ENCODE data around the gene PIANP.

PIANP gene

GRCh38 chr12:6694701-6695100, 5.9 kb downstream of the PIANP start:
- no peak overlapping the region for H3K27ac ChIP-seq

GRCh38 chr12:6693832-6694355, 6.7 kb downstream of the PIANP start:
- no peak overlapping the region for H3K27ac ChIP-seq
- TF ChIP-seq, protein P1, sequence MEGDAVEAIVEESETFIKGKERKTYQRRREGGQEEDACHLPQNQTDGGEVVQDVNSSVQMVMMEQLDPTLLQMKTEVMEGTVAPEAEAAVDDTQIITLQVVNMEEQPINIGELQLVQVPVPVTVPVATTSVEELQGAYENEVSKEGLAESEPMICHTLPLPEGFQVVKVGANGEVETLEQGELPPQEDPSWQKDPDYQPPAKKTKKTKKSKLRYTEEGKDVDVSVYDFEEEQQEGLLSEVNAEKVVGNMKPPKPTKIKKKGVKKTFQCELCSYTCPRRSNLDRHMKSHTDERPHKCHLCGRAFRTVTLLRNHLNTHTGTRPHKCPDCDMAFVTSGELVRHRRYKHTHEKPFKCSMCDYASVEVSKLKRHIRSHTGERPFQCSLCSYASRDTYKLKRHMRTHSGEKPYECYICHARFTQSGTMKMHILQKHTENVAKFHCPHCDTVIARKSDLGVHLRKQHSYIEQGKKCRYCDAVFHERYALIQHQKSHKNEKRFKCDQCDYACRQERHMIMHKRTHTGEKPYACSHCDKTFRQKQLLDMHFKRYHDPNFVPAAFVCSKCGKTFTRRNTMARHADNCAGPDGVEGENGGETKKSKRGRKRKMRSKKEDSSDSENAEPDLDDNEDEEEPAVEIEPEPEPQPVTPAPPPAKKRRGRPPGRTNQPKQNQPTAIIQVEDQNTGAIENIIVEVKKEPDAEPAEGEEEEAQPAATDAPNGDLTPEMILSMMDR (conservative IDR thresholded peaks at IDR 0.05) = no peak
- no peak for TF ChIP-seq ZFX (IDR thresholded peaks at IDR 0.05)

More at GRCh38 chr12:6694701-6695100, 5.9 kb downstream of the PIANP start:
- TF ChIP-seq ZFX (IDR thresholded peaks at IDR 0.05) = no peak
- TF ChIP-seq, protein P1 (conservative IDR thresholded peaks at IDR 0.05) = no peak

DNA sequence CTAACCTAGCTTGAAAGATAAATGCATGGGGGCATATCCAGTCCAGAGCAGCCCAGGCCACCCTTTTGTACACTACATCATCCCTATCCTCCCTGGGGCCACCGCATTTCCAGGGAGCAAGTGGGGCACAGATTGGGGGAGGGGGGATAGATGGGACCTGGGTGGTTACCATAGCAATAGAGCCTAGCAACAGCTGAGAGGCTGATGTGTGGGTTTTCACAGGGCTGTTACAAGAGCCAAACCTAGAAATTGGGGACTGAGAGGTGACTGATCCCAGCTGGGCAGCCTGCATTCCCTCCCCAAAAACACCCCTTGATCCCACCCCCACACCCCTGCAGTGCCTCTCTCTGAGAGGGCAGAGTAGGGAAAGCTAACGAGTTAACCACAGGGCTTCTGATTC, 7.7 kb downstream of the PIANP start:
- no peak for TF ChIP-seq ZFX (IDR thresholded peaks at IDR 0.05)
- TF ChIP-seq, protein P1 (conservative IDR thresholded peaks at IDR 0.05) = no peak
- H3K27ac ChIP-seq = no peak overlapping the region

- H3K27ac ChIP-seq = no peak overlapping the region
- TF ChIP-seq ZFX (IDR thresholded peaks at IDR 0.05) = no peak
- TF ChIP-seq, protein P1 (conservative IDR thresholded peaks at IDR 0.05) = no peak
Measured at GRCh38 chr12:6691473-6691872, 9.1 kb downstream of the PIANP start.

- TF ChIP-seq, protein P1 (conservative IDR thresholded peaks at IDR 0.05) = no peak
Measured at GRCh38 chr12:6688999-6689882, 11.4 kb downstream of the PIANP start, which contains the start of gene ZNF384. ZNF384 (minus strand) TSS chr12:6689375; CDS start chr12:6679520, 9,855 bp downstream.

DNA sequence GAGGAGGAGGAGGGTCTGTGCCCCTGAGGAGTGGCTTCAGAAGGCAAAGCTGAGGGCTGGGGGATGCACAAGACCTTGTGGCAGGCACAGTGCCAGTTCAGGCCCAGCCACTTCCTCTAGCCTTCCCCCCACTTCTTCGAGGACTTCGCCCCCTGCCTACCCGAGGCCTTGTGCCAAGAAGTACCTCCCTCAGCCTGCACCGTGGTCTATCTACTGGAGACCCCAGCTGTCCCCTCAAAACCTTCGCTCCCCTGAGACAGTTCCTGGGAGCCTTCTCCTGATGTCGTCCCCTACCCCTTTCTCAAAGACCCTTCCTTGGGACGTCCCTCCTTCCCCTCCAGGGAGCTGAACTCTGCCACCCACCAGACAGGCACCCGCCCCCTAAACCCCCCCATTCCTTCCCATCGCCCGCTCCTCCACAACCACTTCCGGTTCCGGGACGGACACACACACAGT, 12.0 kb downstream of the PIANP start:
- TF ChIP-seq, protein P1 (conservative IDR thresholded peaks at IDR 0.05) = no peak
- no peak for TF ChIP-seq ZFX (IDR thresholded peaks at IDR 0.05)
- H3K27ac ChIP-seq = peak overlapping the region; percentile 87

More at GRCh38 chr12:6688999-6689882, 11.4 kb downstream of the PIANP start, which contains the start of gene ZNF384:
- H3K27ac ChIP-seq = peak within 1 kb of the TSS; percentile 87

DNA sequence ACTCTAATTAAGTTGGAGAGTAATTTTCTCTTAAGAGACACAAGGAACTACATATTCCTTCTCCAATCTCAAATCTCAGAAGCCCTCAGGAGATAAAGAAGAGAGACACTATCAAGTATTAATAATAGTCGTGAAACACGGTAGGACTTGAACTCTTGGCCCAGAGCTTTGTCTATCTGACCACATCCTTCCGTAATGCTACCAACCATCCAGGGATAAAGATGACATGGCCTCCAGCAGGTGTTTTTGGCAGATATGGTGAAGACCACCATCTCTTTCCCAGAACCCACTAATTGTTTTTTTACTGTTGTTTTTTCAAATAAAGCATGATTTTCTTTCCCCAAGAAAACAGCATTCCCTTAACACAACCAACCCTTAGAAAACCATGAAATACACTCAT, 14.8 kb downstream of the PIANP start:
- no peak overlapping the region for H3K27ac ChIP-seq
- no peak for TF ChIP-seq ZFX (IDR thresholded peaks at IDR 0.05)
- TF ChIP-seq, protein P1 (conservative IDR thresholded peaks at IDR 0.05) = no peak
